22Rv1 (cell line): ENCODE measurements around the gene EXTL1.

Experiments used
- H3K27ac ChIP-seq: fragments of 450-650 bp; 2 replicates; pipeline ENCODE4 v1.5.1; 2017
- ZFX ChIP-seq: fragments of 450-650 bp; IDR thresholded peaks from 2 replicates; pipeline ENCODE4 v1.6.1; 2017; ENCODE audit warnings: antibody characterized with exemption, borderline replicate concordance
- TF ChIP-seq, protein P1 (sequence below): fragments of 450-650 bp; IDR thresholded peaks from 2 replicates; pipeline ENCODE4 v1.5.1; 2017; ENCODE audit warnings: mild to moderate bottlenecking

EXTL1 gene, protein sequence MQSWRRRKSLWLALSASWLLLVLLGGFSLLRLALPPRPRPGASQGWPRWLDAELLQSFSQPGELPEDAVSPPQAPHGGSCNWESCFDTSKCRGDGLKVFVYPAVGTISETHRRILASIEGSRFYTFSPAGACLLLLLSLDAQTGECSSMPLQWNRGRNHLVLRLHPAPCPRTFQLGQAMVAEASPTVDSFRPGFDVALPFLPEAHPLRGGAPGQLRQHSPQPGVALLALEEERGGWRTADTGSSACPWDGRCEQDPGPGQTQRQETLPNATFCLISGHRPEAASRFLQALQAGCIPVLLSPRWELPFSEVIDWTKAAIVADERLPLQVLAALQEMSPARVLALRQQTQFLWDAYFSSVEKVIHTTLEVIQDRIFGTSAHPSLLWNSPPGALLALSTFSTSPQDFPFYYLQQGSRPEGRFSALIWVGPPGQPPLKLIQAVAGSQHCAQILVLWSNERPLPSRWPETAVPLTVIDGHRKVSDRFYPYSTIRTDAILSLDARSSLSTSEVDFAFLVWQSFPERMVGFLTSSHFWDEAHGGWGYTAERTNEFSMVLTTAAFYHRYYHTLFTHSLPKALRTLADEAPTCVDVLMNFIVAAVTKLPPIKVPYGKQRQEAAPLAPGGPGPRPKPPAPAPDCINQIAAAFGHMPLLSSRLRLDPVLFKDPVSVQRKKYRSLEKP

DNA sequence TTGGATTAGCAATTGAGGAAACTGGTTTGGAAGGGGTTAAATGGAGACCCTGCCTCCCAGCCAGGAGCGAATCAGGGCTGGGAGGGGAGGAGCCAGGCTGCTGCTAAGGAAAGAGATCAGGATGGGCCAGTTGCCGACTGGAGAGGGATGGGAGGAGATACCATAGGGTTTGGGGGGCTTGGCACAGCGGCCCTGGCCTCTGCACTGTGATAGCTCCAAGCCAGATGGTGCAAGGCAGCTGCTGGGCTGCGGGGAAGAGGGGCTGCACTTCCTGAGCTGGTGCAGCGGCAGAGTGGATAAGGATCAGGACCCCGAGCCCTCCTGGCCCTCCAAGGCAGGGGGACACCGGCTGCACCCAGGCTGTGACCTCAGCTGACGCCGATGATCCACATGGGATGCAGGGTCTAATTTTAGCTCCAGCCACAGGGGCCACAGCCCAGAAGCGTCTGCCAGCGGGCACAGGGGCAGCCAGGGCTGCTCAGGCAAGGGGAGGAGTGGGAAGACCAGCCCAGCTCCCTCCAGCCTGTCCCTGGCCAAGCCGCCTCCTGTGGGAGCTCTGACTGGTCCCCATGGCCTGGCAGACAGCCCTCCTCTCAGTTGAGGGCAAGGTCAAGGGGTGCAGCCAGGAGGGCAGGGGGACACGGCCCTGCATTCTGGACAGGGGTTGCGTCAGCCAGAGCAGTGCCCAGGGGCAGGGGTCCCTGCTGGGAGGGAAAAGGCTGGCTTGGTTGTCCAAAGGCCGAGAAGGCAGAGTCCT lies at the start of gene EXTL1:
TSS of gene EXTL1 (plus strand) at position 129 of the 757 bp plus-strand sequence. CDS start 872 bp downstream, outside the sequence.
- TF ChIP-seq, protein P1, sequence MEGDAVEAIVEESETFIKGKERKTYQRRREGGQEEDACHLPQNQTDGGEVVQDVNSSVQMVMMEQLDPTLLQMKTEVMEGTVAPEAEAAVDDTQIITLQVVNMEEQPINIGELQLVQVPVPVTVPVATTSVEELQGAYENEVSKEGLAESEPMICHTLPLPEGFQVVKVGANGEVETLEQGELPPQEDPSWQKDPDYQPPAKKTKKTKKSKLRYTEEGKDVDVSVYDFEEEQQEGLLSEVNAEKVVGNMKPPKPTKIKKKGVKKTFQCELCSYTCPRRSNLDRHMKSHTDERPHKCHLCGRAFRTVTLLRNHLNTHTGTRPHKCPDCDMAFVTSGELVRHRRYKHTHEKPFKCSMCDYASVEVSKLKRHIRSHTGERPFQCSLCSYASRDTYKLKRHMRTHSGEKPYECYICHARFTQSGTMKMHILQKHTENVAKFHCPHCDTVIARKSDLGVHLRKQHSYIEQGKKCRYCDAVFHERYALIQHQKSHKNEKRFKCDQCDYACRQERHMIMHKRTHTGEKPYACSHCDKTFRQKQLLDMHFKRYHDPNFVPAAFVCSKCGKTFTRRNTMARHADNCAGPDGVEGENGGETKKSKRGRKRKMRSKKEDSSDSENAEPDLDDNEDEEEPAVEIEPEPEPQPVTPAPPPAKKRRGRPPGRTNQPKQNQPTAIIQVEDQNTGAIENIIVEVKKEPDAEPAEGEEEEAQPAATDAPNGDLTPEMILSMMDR: no peak
- TF ChIP-seq ZFX: no peak
- no peak within 1 kb of the TSS for H3K27ac ChIP-seq

DNA sequence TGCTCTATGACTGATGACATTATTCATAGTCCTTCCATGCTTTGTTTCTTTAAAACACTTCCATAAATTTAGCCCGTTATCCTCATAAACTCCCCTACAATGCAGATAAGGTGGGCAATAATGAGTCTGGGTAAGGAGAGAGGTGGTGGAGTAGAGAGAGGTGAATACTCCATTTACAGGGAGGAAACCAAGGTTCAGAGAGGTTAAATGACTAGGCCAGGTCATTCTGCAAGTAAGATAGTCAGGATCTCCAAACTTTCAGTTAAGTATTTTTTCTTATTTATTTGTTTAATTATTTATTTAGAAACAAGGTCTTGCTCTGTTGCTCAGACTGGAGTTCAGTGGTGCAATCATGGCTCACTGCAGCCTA lies 49.8 kb upstream of the EXTL1 start:
- TF ChIP-seq, protein P1: no peak
- TF ChIP-seq ZFX: no peak
- no peak overlapping the region for H3K27ac ChIP-seq

- H3K27ac ChIP-seq: no peak overlapping the region
- no peak for TF ChIP-seq ZFX
- TF ChIP-seq, protein P1: no peak
These were observed 47.8 kb upstream of the EXTL1 start for GRCh38 chr1:25973610-25974321.

- no peak overlapping the region for H3K27ac ChIP-seq
- TF ChIP-seq, protein P1: no peak
- TF ChIP-seq ZFX: no peak
These were observed 43.8 kb upstream of the EXTL1 start for GRCh38 chr1:25977801-25978200.

DNA sequence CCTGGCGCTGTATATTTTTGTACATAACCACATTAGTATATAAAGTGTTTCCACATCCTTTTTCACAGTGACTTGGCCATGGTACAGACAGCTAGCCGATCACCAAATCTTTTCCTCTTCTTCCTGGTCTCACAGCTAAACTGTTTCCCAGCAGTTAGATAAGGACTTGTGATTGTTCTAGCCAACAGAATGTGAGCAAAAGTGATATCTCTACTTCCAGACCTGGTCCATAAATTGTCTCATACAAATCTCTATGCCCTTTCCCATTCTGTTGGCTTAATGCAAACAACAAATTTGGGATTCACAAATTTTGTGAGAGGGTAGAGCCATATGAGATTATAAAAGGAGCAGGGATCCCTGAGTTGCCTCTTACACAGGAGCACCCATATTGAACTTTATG lies 43.2 kb upstream of the EXTL1 start:
- TF ChIP-seq, protein P1: no peak
- TF ChIP-seq ZFX: no peak
- no peak overlapping the region for H3K27ac ChIP-seq

GRCh38 chr1:25979210-25979609 lies 42.4 kb upstream of the EXTL1 start:
- TF ChIP-seq, protein P1: no peak
- no peak for TF ChIP-seq ZFX
- no peak overlapping the region for H3K27ac ChIP-seq
